Esophagus (tissue), 2 donors: ENCODE results near the gene NFYC. TPM values are rescaled to one million over a fixed set of nuclear protein-coding genes. Genes with fewer than 3 reads are reported as not detected.
A peak's percentile ranks its signal among the peaks of the same experiment; 100 is the strongest.

Experiments
- H3K27ac ChIP-seq, 2 donors: one replicate each; pipeline ENCODE4 v1.5.1; 2013; ENCODE audit warnings: low read depth in 2 of 2, mild to moderate bottlenecking in 2 of 2, inconsistent platforms in 1 of 2, low read length in 1 of 2, moderate library complexity in 1 of 2
- H3K27me3 ChIP-seq, 2 donors: one replicate each; pipeline ENCODE4 v1.6.1; 2013; ENCODE audit warnings: low read length in 2 of 2, control low read depth in 1 of 2, mild to moderate bottlenecking in 1 of 2; ENCODE audit not compliant: insufficient read depth in 2 of 2, control insufficient read depth in 1 of 2
- H3K36me3 ChIP-seq, 2 donors: one replicate each; pipeline ENCODE4 v1.6.1; 2013; ENCODE audit warnings: low read length in 1 of 2; ENCODE audit not compliant: control insufficient read depth in 2 of 2, insufficient read depth in 2 of 2
- H3K4me1 ChIP-seq, 2 donors: one replicate each; pipeline ENCODE4 v1.6.1; 2013; ENCODE audit warnings: low read length in 1 of 2; ENCODE audit not compliant: control insufficient read depth in 2 of 2, insufficient read depth in 2 of 2
- H3K4me3 ChIP-seq, 2 donors: one replicate each; pipeline ENCODE4 v1.5.1; 2013; ENCODE audit warnings: low read length in 2 of 2, mild to moderate bottlenecking in 2 of 2, low read depth in 1 of 2, moderate library complexity in 1 of 2
- H3K9me3 ChIP-seq, 2 donors: one replicate each; pipeline ENCODE4 v1.6.1; 2013; ENCODE audit warnings: mild to moderate bottlenecking in 2 of 2, low read depth in 1 of 2, low read length in 1 of 2, moderate library complexity in 1 of 2; ENCODE audit not compliant: control insufficient read depth in 2 of 2, insufficient read depth in 1 of 2
- whole genome bisulfite sequencing, 2 donors: extraction: QIAGEN DNeasy Blood & Tissue Kit; methylation state at CpG; one replicate each; pipeline ENCODE4 v1.1.7; 2013; 5-methylcytosine and 5-hydroxymethylcytosine counted together
- polyA plus RNA-seq, 2 donors: library from polyadenylated mRNA; stranded (reverse); fragments of 200-250 nt; gene quantifications; one replicate each; pipeline ENCODE4 v1.2.3, GENCODE V29; 2013
- donor health status: healthy with polysubstance abuse.
- donor health status: Bipolar disorder and iron deficiency.

Gene NFYC
- polyA plus RNA-seq, 2 donors, result 24.8 to 37.2 TPM

DNA sequence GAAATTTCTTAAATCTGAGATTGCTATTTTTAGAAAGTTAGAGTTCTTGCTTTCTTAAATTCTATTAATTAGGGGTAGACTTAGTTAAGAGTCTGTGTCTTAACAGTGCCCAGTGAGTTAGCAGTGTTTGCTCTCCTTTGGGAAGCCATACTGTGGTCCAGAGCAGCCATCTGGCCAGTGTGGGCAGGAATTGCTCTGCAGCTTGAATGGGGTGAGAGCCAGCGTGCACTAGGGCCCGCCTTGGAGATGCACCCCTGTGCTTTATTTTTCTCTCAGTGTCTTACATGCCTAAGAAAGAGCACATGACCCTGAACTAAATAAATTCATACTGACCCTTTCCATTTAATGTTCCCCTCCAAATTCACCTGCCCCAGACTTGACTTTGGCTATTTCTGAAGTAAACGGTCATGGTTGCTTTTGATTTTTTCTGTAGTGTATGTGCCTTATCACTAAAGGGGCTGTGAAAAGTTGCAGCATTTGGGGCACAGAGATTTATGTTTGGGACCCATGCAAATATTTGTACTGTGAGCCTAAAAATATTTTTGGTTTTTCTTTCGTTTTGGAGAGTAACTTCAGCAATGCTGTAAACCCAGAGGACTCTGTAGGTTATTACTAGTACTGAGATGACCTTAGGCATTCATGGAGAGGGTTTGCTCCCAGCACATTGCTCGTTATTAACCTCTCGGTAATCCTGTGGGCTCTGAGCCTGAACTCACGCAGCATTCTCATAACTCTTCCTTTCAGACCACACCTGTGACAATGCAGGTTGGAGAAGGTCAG is 70.8 kb downstream of the NFYC start:
- Histone ChIP-seq H3K27me3 (no peaks in the 10 kb centered on the region), H3K27ac (no peak overlapping the region), H3K4me1 (peaks cover 0 to 2% of the 10 kb centered on the region in 2 donors), H3K4me3 (no peak overlapping the region), H3K36me3 (peaks cover 34 to 40% of the 10 kb centered on the region in 2 donors), H3K9me3 (no peaks in the 10 kb centered on the region)
- 87% methylated on average over 7 of the region's 7 CpGs for WGBS, 2 donors

- peaks cover 0 to 2% of the 10 kb centered on the region in 2 donors for H3K4me1 ChIP-seq
- no peak overlapping the region for H3K4me3 ChIP-seq
- H3K27ac ChIP-seq, result no peak overlapping the region
- H3K36me3 ChIP-seq, result peaks cover 33 to 38% of the 10 kb centered on the region in 2 donors
- WGBS, 2 donors, result 77 to 81% methylated on average over 9 of the region's 9 CpGs
- no peaks in the 10 kb centered on the region for H3K27me3 ChIP-seq
- no peaks in the 10 kb centered on the region for H3K9me3 ChIP-seq
Measured at GRCh38 chr1:40763742-40764532, 72.4 kb downstream of the NFYC start.

GRCh38 chr1:40764981-40765380 is 73.5 kb downstream of the NFYC start:
- WGBS, 2 donors, result 72 to 84% methylated on average over 2 of the region's 2 CpGs
- Histone ChIP-seq H3K9me3 (no peaks in the 10 kb centered on the region), H3K4me1 (peaks cover 0 to 2% of the 10 kb centered on the region in 2 donors), H3K4me3 (no peak overlapping the region), H3K27ac (no peak overlapping the region), H3K36me3 (peaks cover 37 to 42% of the 10 kb centered on the region in 2 donors), H3K27me3 (no peaks in the 10 kb centered on the region)

DNA sequence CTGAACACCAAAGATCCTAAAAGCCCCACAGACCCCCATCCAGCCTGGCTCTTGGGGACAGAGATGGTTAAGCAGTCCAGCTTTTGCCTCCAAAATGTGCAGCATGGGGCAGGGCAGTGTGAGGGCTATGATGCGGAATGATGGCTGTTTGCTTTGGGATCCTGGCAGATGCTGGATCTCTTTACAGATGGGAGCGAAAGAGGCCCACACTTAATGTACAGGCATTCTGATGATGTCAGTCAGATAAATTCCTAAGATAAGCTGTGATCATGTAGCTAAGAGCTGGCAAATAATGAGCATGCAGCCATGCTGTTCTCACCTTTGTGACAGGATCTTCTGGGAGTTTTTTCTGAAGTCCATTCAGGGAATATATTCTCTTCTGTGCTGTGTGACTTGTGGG is 74.5 kb downstream of the NFYC start:
- peaks cover 34 to 46% of the 10 kb centered on the region in 2 donors for H3K36me3 ChIP-seq
- no peaks in the 10 kb centered on the region for H3K27me3 ChIP-seq
- no peak overlapping the region for H3K4me3 ChIP-seq
- H3K4me1 ChIP-seq, result peaks cover 0 to 2% of the 10 kb centered on the region in 2 donors
- no peak overlapping the region for H3K27ac ChIP-seq
- H3K9me3 ChIP-seq, result no peaks in the 10 kb centered on the region
- 97 to 99% methylated on average over 2 of the region's 2 CpGs for WGBS, 2 donors

DNA sequence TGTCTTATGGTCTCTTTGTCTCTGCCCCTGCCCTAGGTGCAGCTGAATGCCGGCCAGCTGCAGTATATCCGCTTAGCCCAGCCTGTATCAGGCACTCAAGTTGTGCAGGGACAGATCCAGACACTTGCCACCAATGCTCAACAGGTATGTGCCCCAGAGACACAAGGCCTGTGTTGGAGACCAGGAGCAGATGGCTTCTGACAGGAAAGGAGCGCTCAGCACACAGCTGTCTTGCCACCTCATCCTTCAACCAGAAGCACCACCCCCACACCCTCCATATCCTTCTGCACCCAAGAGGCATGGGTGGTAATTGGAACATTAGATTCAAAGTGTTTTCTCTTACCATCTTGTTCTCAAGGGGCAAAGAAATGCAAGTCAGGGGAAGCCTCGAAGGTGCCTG is 75.1 kb downstream of the NFYC start:
- WGBS, 2 donors, result 95 to 96% methylated on average over 4 of the region's 4 CpGs
- Histone ChIP-seq H3K27ac (no peak overlapping the region), H3K9me3 (no peaks in the 10 kb centered on the region), H3K27me3 (no peaks in the 10 kb centered on the region), H3K36me3 (peaks cover 31 to 46% of the 10 kb centered on the region in 2 donors), H3K4me3 (no peak overlapping the region), H3K4me1 (peaks cover 0 to 2% of the 10 kb centered on the region in 2 donors)

GRCh38 chr1:40768146-40768990 is 76.9 kb downstream of the NFYC start:
- H3K4me1 ChIP-seq, result no peaks in the 10 kb centered on the region
- no peaks in the 10 kb centered on the region for H3K9me3 ChIP-seq
- 59 to 67% methylated on average over 7 of the region's 7 CpGs for WGBS, 2 donors
- H3K27me3 ChIP-seq, result no peaks in the 10 kb centered on the region
- H3K27ac ChIP-seq, result no peak overlapping the region
- no peak overlapping the region for H3K4me3 ChIP-seq
- H3K36me3 ChIP-seq, result peaks cover 29 to 43% of the 10 kb centered on the region in 2 donors

GRCh38 chr1:40769815-40770214 is 78.3 kb downstream of the NFYC start:
- peaks cover 19 to 40% of the 10 kb centered on the region in 2 donors for H3K36me3 ChIP-seq
- H3K9me3 ChIP-seq, result no peaks in the 10 kb centered on the region
- WGBS, 2 donors, result 61 to 73% methylated on average over 4 of the region's 4 CpGs
- H3K4me1 ChIP-seq, result no peaks in the 10 kb centered on the region
- no peaks in the 10 kb centered on the region for H3K27me3 ChIP-seq
- H3K27ac ChIP-seq, result no peak overlapping the region
- no peak overlapping the region for H3K4me3 ChIP-seq

- Histone ChIP-seq H3K27ac (peak overlapping the region in 1 of 2 donors; percentile 9), H3K9me3 (no peaks in the 10 kb centered on the region), H3K36me3 (peaks cover 19 to 36% of the 10 kb centered on the region in 2 donors), H3K27me3 (no peaks in the 10 kb centered on the region), H3K4me3 (no peak overlapping the region), H3K4me1 (no peaks in the 10 kb centered on the region)
- 71 to 79% methylated on average over 18 of the region's 18 CpGs for WGBS, 2 donors
Measured at GRCh38 chr1:40770296-40771070, 79.0 kb downstream of the NFYC start.
